Measurements from ENCODE around the gene CEP104. TPM values are rescaled to one million over a fixed set of nuclear protein-coding genes. Genes with fewer than 3 reads are reported as not detected.

CEP104 gene
- total RNA-seq, 1 donor from 2014 or later, result 35.1 TPM

DNA sequence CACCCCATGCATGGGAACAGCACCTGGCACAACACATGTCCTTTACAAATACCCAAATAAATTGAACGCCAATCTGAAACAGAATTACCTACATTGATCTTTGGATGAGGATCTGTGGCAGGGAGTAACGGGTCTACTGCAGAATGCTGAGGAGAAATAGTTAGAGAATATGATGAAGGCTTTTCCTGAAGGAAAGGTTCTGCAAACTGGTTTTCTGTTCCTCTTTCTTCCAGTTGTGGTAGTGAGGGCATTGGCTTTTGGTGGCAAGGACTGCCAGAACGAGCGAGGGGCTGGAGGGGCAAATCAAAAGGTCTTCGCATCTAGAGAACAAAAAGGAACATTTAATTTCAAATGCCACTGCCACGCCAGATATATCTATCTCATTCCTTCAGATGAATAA lies 19.8 kb downstream of the CEP104 start:
- Mint-ChIP-seq H3K9me3 (ENCODE audit: unreplicated experiment) (no peaks in the 10 kb centered on the region), H3K4me1 (ENCODE audit: unreplicated experiment) (no peaks in the 10 kb centered on the region), H3K27me3 (ENCODE audit: unreplicated experiment) (no peaks in the 10 kb centered on the region), H3K36me3 (ENCODE audit: unreplicated experiment) (peaks cover 67% of the 10 kb centered on the region), H3K27ac (ENCODE audit: unreplicated experiment) (no peak overlapping the region), H3K4me3 (ENCODE audit: unreplicated experiment) (no peak overlapping the region)
- no peak for DNase-seq (ENCODE audit: extremely low spot score, unreplicated experiment)
- TF ChIP-seq, protein P1, sequence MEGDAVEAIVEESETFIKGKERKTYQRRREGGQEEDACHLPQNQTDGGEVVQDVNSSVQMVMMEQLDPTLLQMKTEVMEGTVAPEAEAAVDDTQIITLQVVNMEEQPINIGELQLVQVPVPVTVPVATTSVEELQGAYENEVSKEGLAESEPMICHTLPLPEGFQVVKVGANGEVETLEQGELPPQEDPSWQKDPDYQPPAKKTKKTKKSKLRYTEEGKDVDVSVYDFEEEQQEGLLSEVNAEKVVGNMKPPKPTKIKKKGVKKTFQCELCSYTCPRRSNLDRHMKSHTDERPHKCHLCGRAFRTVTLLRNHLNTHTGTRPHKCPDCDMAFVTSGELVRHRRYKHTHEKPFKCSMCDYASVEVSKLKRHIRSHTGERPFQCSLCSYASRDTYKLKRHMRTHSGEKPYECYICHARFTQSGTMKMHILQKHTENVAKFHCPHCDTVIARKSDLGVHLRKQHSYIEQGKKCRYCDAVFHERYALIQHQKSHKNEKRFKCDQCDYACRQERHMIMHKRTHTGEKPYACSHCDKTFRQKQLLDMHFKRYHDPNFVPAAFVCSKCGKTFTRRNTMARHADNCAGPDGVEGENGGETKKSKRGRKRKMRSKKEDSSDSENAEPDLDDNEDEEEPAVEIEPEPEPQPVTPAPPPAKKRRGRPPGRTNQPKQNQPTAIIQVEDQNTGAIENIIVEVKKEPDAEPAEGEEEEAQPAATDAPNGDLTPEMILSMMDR (IDR thresholded peaks at IDR 0.05), result no peak

DNA sequence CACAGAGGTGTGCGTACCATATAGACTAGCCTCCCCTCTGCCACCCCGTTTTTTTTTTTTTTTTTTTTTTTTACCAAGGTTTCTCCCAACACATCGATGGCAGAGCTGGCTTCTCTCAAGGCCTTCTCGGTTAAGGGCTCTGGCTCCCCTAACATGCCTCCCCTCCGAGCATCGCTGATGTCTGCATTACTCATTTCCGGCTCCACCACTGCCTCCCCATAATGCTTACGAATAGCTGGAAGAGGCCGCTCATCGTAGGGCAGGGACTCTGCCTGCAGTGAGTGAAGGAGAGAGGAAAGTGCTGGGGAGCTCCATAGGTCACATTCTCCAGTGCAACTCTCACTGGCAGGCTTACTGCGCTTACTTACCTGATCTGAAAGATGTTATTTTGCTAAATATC lies 20.6 kb downstream of the CEP104 start:
- H3K36me3 Mint-ChIP-seq (ENCODE audit: unreplicated experiment), result peaks cover 68% of the 10 kb centered on the region
- no peaks in the 10 kb centered on the region for H3K4me1 Mint-ChIP-seq (ENCODE audit: unreplicated experiment)
- H3K9me3 Mint-ChIP-seq (ENCODE audit: unreplicated experiment), result no peaks in the 10 kb centered on the region
- no peak overlapping the region for H3K4me3 Mint-ChIP-seq (ENCODE audit: unreplicated experiment)
- no peaks in the 10 kb centered on the region for H3K27me3 Mint-ChIP-seq (ENCODE audit: unreplicated experiment)
- no peak for DNase-seq (ENCODE audit: extremely low spot score, unreplicated experiment)
- no peak overlapping the region for H3K27ac Mint-ChIP-seq (ENCODE audit: unreplicated experiment)
- TF ChIP-seq, protein P1 (IDR thresholded peaks at IDR 0.05), result no peak

DNA sequence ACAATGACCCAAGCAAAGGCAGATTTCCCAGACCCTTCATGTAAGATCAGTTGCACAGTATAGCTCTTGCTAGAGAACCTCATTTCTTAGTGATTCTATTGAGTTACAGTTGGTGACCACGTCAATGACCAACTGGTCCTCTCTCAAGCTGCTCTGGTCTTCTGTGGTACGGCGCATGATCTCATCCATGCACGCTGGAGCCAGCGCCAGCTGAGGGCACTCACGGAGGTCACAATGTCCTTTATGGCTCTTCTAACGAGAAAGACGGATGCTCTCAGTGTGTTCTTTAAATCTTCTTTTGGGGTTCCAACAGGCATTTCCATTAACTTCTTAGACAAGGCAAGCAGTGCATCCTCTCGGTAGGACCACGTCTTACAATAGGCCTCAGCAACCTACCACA lies 22.3 kb downstream of the CEP104 start:
- Mint-ChIP-seq H3K4me3 (ENCODE audit: unreplicated experiment) (no peak overlapping the region), H3K4me1 (ENCODE audit: unreplicated experiment) (no peaks in the 10 kb centered on the region), H3K9me3 (ENCODE audit: unreplicated experiment) (no peaks in the 10 kb centered on the region), H3K27ac (ENCODE audit: unreplicated experiment) (no peak overlapping the region), H3K27me3 (ENCODE audit: unreplicated experiment) (no peaks in the 10 kb centered on the region), H3K36me3 (ENCODE audit: unreplicated experiment) (peaks cover 70% of the 10 kb centered on the region)
- TF ChIP-seq, protein P1 (IDR thresholded peaks at IDR 0.05), result no peak
- no peak for DNase-seq (ENCODE audit: extremely low spot score, unreplicated experiment)

DNA sequence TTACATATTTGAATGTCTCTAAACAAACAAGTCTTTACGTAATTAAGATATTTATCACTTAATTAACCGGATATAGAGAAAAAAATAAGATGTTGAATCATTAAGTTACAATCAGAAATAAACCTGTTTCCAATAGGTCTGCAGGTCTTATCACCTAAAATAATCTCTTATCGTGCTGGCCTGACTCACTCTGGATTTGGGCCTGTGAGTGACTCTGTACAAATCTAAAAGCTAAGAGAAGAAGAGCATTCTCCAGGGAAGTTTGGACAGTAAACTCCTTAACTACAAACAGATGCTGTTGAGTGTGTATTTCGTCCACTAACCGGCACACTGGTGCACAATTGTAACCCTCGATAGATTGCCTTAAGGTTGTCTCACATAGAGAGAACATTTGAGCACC lies 25.3 kb downstream of the CEP104 start:
- Mint-ChIP-seq H3K9me3 (ENCODE audit: unreplicated experiment) (no peaks in the 10 kb centered on the region), H3K4me3 (ENCODE audit: unreplicated experiment) (no peak overlapping the region), H3K36me3 (ENCODE audit: unreplicated experiment) (peaks cover 53% of the 10 kb centered on the region), H3K27me3 (ENCODE audit: unreplicated experiment) (no peaks in the 10 kb centered on the region), H3K4me1 (ENCODE audit: unreplicated experiment) (no peaks in the 10 kb centered on the region), H3K27ac (ENCODE audit: unreplicated experiment) (no peak overlapping the region)
- no peak for DNase-seq (ENCODE audit: extremely low spot score, unreplicated experiment)
- TF ChIP-seq, protein P1 (IDR thresholded peaks at IDR 0.05), result no peak

DNA sequence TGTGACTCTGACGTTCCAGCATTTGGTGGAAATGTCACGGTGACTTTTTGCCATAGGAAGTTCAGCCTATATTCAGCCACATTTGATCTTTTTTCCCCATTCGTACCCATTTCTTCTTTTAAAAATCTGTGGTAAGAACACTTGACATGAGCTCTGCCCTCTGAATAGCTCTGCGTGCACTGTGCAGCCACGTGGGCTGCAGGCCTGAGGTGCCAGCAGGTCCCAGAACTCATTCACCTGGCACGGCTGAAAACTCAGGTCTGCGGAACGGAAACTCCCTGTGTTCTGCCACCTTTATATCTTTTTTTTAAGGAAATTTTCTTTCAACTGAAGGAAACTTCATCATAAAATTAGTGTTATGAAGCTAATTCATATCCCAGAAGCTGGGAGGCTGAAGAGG lies 28.6 kb downstream of the CEP104 start:
- no peaks in the 10 kb centered on the region for H3K27me3 Mint-ChIP-seq (ENCODE audit: unreplicated experiment)
- no peaks in the 10 kb centered on the region for H3K4me1 Mint-ChIP-seq (ENCODE audit: unreplicated experiment)
- H3K36me3 Mint-ChIP-seq (ENCODE audit: unreplicated experiment), result peaks cover 51% of the 10 kb centered on the region
- no peak overlapping the region for H3K27ac Mint-ChIP-seq (ENCODE audit: unreplicated experiment)
- TF ChIP-seq, protein P1 (IDR thresholded peaks at IDR 0.05), result no peak
- H3K9me3 Mint-ChIP-seq (ENCODE audit: unreplicated experiment), result no peaks in the 10 kb centered on the region
- no peak overlapping the region for H3K4me3 Mint-ChIP-seq (ENCODE audit: unreplicated experiment)
- no peak for DNase-seq (ENCODE audit: extremely low spot score, unreplicated experiment)

Measured in osteocyte (in vitro differentiated cells).